Gastrocnemius medialis (tissue), 4 donors: ENCODE data around the gene HS3ST6. TPM values are rescaled to one million over a fixed set of nuclear protein-coding genes. Genes with fewer than 3 reads are reported as not detected.

Source experiments
- ATAC-seq, 2 donors: fragments of 150-250 bp; one replicate each; pipeline ENCODE4 v1.9.1; 2016
- DNase-seq, 2 donors: peaks; one replicate each; pipeline ENCODE4 v3.0.0-alpha.2; 2019
- H3K27ac ChIP-seq, 4 donors: fragments of 200-600 bp; sonication (generic); 1 replicate in 1 of 4; 2 replicates in 3 of 4; pipeline ENCODE4 v1.5.1; 2016 to 2018; ENCODE audit warnings: mild to moderate bottlenecking in 2 of 4, moderate library complexity in 1 of 4
- H3K27me3 ChIP-seq, 3 donors: fragments of 200-600 bp; sonication (generic) in 2 of 3; 1 replicate in 1 of 3; 2 replicates in 2 of 3; pipeline versions ENCODE4 v1.5.1 to v1.6.0; 2016 to 2019; ENCODE audit warnings: mild to moderate bottlenecking in 1 of 3, moderate library complexity in 1 of 3
- H3K36me3 ChIP-seq, 2 donors: fragments of 200-600 bp; sonication (generic) in 1 of 2; one replicate each; pipeline ENCODE4 v1.5.1; 2017 to 2018
- H3K4me1 ChIP-seq, 2 donors: fragments of 200-600 bp; sonication (generic) in 1 of 2; one replicate each; pipeline ENCODE4 v1.5.1; 2016 to 2017; ENCODE audit warnings: mild to moderate bottlenecking in 2 of 2
- H3K4me3 ChIP-seq, 4 donors: fragments of 200-600 bp; sonication (generic) in 3 of 4; 1 replicate in 1 of 4; 2 replicates in 3 of 4; pipeline ENCODE4 v1.5.1; 2016 to 2019; ENCODE audit warnings: mild to moderate bottlenecking in 2 of 4
- H3K9me3 ChIP-seq, 3 donors: fragments of 200-600 bp; sonication (generic) in 2 of 3; 1 replicate in 1 of 3; 2 replicates in 2 of 3; pipeline ENCODE4 v1.5.1; 2016 to 2019
- POLR2A ChIP-seq, 2 donors: fragments of 450-650 bp; IDR thresholded peaks; one replicate each; pipeline ENCODE4 v1.6.1; 2017; ENCODE audit warnings: antibody characterized with exemption in 2 of 2, mild to moderate bottlenecking in 2 of 2, moderate library complexity in 2 of 2
- in situ Hi-C, 4 donors: fragments of 200-750 bp; cut with MboI; loops; one replicate each; pipeline versions ENCODE4 v1.15.0 to v1.8.0; 2017; ENCODE audit warnings: low sequenced_read_pairs in 4 of 4
- intact Hi-C: fragments of 100-400 bp; cut with DNase I; formaldehyde crosslinking; loops from one replicate; pipeline ENCODE4 v1.15.1; 2023; ENCODE audit warnings: low total_unique reads
- total RNA-seq, 4 donors: library from RNA; depleted of rRNA; stranded (reverse); fragments of >200 nt; gene quantifications; one replicate each; pipeline versions ENCODE4 v1.1.0 to v1.2.3, GENCODE V29; 2016
- TF ChIP-seq, protein P1 (sequence below), 5 experiments: fragments of 450-650 bp in 3 of 5; fragments of 200-600 bp in 2 of 5; sonication (generic) in 2 of 5; IDR thresholded peaks in 4 of 5; conservative IDR thresholded peaks in 1 of 5; 1 replicate in 4 of 5; 2 replicates in 1 of 5; pipeline ENCODE4 v1.5.1; 2016 to 2019; ENCODE audit warnings: antibody characterized with exemption in 5 of 5, mild to moderate bottlenecking in 3 of 5, moderate library complexity in 3 of 5

Gene HS3ST6
- total RNA-seq, 4 donors from 2014 or later = not detected

DNA sequence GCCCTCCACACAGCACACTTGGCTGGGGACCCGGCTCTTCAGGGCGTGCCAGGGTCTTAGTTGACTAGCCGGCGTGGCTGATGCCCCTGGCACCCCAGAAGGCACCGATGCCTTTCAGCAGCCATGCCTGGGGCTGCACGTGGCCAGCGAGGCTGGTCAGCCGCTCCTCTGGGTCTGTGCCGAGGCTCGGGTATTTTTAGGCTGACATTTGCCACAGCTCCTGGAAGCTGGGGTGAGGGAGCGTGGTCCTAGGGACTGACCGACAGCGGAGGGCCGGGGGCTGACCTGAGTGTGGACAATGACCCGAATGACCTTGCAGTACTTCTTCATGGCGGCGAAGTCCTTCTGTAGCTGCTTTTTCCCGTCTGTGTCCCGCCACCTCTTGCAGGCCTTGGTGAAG is 32.3 kb upstream of the HS3ST6 start:
- in situ Hi-C loops (no loop called here), intact Hi-C loops (no loop called here)
- no peaks in the 10 kb centered on the region for H3K9me3 ChIP-seq
- no peaks in the 10 kb centered on the region for H3K36me3 ChIP-seq
- ATAC-seq (peak; percentile 75 to 87), DNase-seq (peak; percentile 74 to 91)
- peak; percentile 26 to 63 for TF ChIP-seq POLR2A (IDR thresholded peaks at IDR 0.05)
- TF ChIP-seq, protein P1, sequence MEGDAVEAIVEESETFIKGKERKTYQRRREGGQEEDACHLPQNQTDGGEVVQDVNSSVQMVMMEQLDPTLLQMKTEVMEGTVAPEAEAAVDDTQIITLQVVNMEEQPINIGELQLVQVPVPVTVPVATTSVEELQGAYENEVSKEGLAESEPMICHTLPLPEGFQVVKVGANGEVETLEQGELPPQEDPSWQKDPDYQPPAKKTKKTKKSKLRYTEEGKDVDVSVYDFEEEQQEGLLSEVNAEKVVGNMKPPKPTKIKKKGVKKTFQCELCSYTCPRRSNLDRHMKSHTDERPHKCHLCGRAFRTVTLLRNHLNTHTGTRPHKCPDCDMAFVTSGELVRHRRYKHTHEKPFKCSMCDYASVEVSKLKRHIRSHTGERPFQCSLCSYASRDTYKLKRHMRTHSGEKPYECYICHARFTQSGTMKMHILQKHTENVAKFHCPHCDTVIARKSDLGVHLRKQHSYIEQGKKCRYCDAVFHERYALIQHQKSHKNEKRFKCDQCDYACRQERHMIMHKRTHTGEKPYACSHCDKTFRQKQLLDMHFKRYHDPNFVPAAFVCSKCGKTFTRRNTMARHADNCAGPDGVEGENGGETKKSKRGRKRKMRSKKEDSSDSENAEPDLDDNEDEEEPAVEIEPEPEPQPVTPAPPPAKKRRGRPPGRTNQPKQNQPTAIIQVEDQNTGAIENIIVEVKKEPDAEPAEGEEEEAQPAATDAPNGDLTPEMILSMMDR (IDR thresholded peaks at IDR 0.05 in 4 of 5, conservative IDR thresholded peaks at IDR 0.05 in 1 of 5) = no peak
- H3K4me1 ChIP-seq = peaks cover 39 to 80% of the 10 kb centered on the region in 2 donors
- peak overlapping the region; percentile 95 to 100 (median 98) for H3K27ac ChIP-seq
- peak overlapping the region in 2 of 4 donors; percentile 6 to 7 for H3K4me3 ChIP-seq
- H3K27me3 ChIP-seq = no peaks in the 10 kb centered on the region

DNA sequence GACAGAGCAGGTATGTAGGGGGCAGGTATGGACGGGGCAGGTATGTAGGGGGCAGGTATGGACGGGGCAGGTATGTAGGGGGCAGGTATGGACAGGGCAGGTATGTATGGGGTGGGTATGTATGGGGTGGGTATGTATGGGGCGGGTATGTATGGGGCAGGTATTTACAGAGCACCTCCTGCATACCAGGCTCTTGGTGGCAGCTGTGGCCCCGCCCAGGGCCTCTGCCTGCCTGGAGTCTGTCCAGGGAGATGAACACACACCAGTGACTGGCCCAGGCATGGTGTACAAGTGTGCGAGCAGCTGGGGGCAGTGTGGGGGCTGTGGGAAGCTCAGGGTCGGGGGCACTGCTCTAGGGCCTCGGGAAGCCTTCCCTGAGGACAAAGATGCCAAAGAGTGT is 31.8 kb upstream of the HS3ST6 start:
- H3K27me3 ChIP-seq = no peaks in the 10 kb centered on the region
- no peak for TF ChIP-seq POLR2A (IDR thresholded peaks at IDR 0.05)
- TF ChIP-seq, protein P1 (IDR thresholded peaks at IDR 0.05 in 4 of 5, conservative IDR thresholded peaks at IDR 0.05 in 1 of 5) = no peak
- H3K4me3 ChIP-seq = peak overlapping the region in 2 of 4 donors; percentile 6 to 7
- H3K36me3 ChIP-seq = no peaks in the 10 kb centered on the region
- DNase-seq = peak in 1 of 2 donors; percentile 86
- in situ Hi-C loops (no loop called here), intact Hi-C loops (no loop called here)
- ATAC-seq = peak; percentile 46 to 57
- H3K4me1 ChIP-seq = peaks cover 39 to 83% of the 10 kb centered on the region in 2 donors
- peak overlapping the region; percentile 95 to 100 (median 98) for H3K27ac ChIP-seq
- no peaks in the 10 kb centered on the region for H3K9me3 ChIP-seq

DNA sequence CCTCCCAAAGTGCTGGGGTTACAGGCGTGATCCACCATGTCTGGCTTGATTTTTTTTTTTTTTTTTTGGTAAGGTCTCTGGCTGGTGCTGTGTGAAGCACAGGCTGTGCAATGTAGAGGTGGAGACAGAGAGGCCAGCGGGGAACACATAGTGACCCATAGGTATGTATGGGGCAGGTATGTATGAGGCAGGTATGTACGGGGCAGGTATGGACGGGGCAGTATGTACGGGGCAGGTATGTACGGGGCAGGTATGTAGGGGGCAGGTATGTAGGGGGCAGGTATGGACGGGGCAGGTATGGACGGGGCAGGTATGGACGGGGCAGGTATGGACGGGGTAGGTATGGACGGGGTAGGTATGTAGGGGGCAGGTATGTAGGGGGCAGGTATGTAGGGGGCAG is 31.3 kb upstream of the HS3ST6 start:
- in situ Hi-C loops = no loop called here
- Histone ChIP-seq H3K4me3 (no peak overlapping the region), H3K9me3 (no peaks in the 10 kb centered on the region), H3K4me1 (peaks cover 39 to 83% of the 10 kb centered on the region in 2 donors), H3K27me3 (no peaks in the 10 kb centered on the region), H3K36me3 (no peaks in the 10 kb centered on the region), H3K27ac (peak overlapping the region; percentile 70 to 100 (median 98))
- no peak for TF ChIP-seq POLR2A (IDR thresholded peaks at IDR 0.05)
- TF ChIP-seq, protein P1 (IDR thresholded peaks at IDR 0.05 in 4 of 5, conservative IDR thresholded peaks at IDR 0.05 in 1 of 5) = no peak
- ATAC-seq (no peak), DNase-seq (no peak)
- intact Hi-C loops = loop anchor here (10.0 kb wide), 1 partner anchor 585 kb away; the partner anchor contains the start of genes CEMP1 and PDPK1

DNA sequence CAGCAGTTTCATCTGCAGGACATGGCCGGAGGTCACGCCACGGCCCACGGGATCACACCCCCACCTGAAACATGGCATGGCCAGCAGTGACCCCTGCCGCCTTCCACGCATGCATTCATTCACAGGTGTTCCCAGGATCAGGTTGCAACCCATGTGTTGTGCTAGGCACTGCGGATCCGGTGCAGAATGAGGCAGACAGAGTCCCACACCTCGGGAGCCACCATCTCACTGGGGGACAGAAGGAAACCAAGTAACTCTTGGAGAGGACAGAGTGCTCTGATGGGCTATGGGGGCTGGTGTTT is 29.1 kb upstream of the HS3ST6 start:
- no peaks in the 10 kb centered on the region for H3K9me3 ChIP-seq
- peak in 1 of 2 donors; percentile 55 for DNase-seq
- intact Hi-C loops (loop anchor here (10.0 kb wide), 1 partner anchor 587 kb away; the partner anchor contains the start of genes CEMP1 and PDPK1), in situ Hi-C loops (no loop called here)
- H3K4me1 ChIP-seq = peaks cover 31 to 69% of the 10 kb centered on the region in 2 donors
- no peaks in the 10 kb centered on the region for H3K36me3 ChIP-seq
- H3K4me3 ChIP-seq = no peak overlapping the region
- no peak for TF ChIP-seq POLR2A (IDR thresholded peaks at IDR 0.05)
- TF ChIP-seq, protein P1 (IDR thresholded peaks at IDR 0.05 in 4 of 5, conservative IDR thresholded peaks at IDR 0.05 in 1 of 5) = no peak
- no peaks in the 10 kb centered on the region for H3K27me3 ChIP-seq
- peak overlapping the region; percentile 98 to 100 (median 98) for H3K27ac ChIP-seq
- no peak for ATAC-seq
